ENCODE measurements around the gene ATP5MC2.
"Not testable (repeated sequence)": the region's sequence is repeated elsewhere in the genome, so short reads cannot be mapped to it uniquely, and the experiment has no call there.

The ATP5MC2 gene

GRCh38 chr12:53644133-53644532, 31.8 kb downstream of the ATP5MC2 start:
- no peak for DNase-seq

- no peak for DNase-seq
These were observed 32.5 kb downstream of the ATP5MC2 start for GRCh38 chr12:53643232-53643979.

- DNase-seq = no peak
These were observed 37.8 kb downstream of the ATP5MC2 start for GRCh38 chr12:53638057-53638456.

GRCh38 chr12:53636641-53637040, 39.2 kb downstream of the ATP5MC2 start:
- DNase-seq = no peak

- not testable (repeated sequence) for DNase-seq
These were observed 40.2 kb downstream of the ATP5MC2 start for GRCh38 chr12:53635708-53636107.

GRCh38 chr12:53631721-53632120, 44.2 kb downstream of the ATP5MC2 start:
- DNase-seq = no peak

GRCh38 chr12:53627919-53628318, 48.0 kb downstream of the ATP5MC2 start:
- no peak for DNase-seq

- no peak for DNase-seq
These were observed 49.1 kb downstream of the ATP5MC2 start for GRCh38 chr12:53626702-53627169.

GRCh38 chr12:53625946-53626701, 49.8 kb downstream of the ATP5MC2 start, which contains the start of gene ATF7:
TSS of gene ATF7 (minus strand) at chr12:53626382. CDS start at chr12:53601000, 25,382 bp downstream.
- DNase-seq = peak; percentile 100

- no peak for DNase-seq
These were observed 50.4 kb downstream of the ATP5MC2 start for GRCh38 chr12:53625373-53625945.

GRCh38 chr12:53624956-53625355, 50.9 kb downstream of the ATP5MC2 start:
- no peak for DNase-seq

- no peak for DNase-seq
These were observed 51.4 kb downstream of the ATP5MC2 start for GRCh38 chr12:53624458-53624857.

GRCh38 chr12:53623548-53624385, 52.1 kb downstream of the ATP5MC2 start:
- DNase-seq = no peak

GRCh38 chr12:53622724-53623123, 53.2 kb downstream of the ATP5MC2 start:
- DNase-seq = no peak

GRCh38 chr12:53618275-53618674, 57.6 kb downstream of the ATP5MC2 start:
- DNase-seq = no peak

GRCh38 chr12:53617700-53618099, 58.2 kb downstream of the ATP5MC2 start:
- DNase-seq = no peak

- DNase-seq = no peak
These were observed 58.9 kb downstream of the ATP5MC2 start for GRCh38 chr12:53616950-53617349.
